ENCODE results near the gene INSR.

INSR gene

DNA sequence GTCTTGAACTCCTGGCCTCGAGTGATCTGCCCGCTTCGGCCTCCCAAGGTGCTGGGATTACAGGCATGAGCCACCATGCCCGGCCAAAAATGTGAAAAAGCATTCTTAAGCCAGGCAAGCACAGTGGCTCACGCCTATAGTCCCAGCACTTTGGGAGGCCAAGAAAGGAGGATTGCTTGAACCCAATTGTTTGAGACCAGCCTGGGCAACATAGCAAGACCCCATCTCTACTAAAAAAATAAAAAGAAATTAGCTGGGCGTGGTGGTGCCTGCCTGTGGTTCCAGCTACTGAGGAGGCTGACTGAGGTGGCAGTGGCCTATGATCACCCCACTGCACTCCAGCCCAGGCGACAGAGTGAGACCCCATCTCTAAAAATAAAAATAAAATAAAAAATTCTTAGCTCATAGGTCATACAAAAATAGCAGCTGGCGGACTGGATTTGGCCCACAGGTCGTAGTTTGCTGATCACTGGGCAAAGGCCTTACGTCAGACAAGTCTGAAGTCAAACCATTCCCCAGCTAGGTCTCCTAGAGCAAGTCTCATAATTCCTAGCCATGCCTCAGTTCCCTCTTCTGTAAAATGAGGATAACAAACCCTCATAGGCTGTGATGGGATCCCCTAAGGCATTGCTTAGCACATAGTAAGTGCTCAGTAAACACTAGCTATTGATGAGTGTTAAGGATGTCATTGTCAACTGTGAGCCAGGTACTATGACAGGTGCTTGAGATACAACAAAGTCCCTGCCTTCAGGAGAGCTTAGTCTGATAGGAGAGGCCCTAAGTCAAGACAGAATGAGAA, 36.0 kb downstream of the INSR start:
- TF ChIP-seq, protein P1, sequence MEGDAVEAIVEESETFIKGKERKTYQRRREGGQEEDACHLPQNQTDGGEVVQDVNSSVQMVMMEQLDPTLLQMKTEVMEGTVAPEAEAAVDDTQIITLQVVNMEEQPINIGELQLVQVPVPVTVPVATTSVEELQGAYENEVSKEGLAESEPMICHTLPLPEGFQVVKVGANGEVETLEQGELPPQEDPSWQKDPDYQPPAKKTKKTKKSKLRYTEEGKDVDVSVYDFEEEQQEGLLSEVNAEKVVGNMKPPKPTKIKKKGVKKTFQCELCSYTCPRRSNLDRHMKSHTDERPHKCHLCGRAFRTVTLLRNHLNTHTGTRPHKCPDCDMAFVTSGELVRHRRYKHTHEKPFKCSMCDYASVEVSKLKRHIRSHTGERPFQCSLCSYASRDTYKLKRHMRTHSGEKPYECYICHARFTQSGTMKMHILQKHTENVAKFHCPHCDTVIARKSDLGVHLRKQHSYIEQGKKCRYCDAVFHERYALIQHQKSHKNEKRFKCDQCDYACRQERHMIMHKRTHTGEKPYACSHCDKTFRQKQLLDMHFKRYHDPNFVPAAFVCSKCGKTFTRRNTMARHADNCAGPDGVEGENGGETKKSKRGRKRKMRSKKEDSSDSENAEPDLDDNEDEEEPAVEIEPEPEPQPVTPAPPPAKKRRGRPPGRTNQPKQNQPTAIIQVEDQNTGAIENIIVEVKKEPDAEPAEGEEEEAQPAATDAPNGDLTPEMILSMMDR (IDR thresholded peaks at IDR 0.05; ENCODE audit: insufficient read depth, low read length, missing control alignments): no peak
- no peak overlapping the region for H3K4me3 ChIP-seq (ENCODE audit: low read depth, low read length)
- ChIA-PET CTCF (no interaction called here), POLR2A (no interaction called here)
- no peak for DNase-seq (ENCODE audit: low read depth, low spot score)

DNA sequence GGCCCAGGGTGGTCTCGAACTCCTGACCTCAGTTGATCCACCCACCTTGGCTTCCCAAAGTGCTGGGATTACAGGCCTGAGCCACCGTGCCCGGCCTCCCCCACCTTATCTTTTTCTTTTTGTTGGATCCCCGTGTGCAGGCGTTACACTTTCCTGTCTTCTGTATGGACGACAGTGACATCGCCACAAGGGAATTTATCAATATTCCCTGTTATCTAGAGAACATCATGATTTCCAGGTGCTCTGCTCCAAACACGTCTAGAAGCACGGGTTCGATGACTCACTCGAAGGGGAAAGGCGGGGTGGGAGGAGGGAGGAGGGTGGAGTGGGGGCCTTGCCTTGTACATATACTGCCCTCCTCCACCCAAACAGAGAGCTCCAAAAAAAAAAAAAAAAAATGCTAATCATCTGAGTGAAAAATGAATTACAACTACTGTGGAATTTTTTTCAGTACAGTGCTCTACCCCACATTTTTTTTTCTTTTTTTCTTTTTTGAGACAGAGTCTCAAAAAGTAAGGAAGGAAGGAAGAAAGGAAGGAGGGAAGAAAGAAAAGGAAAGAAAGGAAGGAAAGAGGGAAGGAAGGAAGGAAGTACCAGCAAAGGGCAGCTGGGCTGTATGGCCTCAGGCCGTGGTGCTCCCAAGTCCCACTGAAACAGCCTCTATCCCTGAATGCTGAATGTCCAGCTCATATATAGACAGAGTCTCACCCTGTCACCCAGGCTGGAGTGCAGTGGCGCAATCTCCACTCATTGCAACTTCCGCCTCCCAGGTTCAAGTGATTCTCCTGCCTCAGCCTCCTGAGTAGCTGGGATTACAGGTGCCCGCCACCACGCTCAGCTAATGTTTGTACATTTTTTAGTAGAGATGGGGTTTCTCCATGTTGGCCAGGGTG, 36.8 kb downstream of the INSR start:
- H3K4me3 ChIP-seq (ENCODE audit: low read depth, low read length): no peak overlapping the region
- POLR2A ChIA-PET: no interaction called here
- CTCF ChIA-PET: interaction anchor here (1.0 kb wide), 1 partner anchor 10 kb away, joined by 3 read pairs; no protein-coding TSS in a partner anchor
- DNase-seq (ENCODE audit: low read depth, low spot score): no peak
- TF ChIP-seq, protein P1 (IDR thresholded peaks at IDR 0.05; ENCODE audit: insufficient read depth, low read length, missing control alignments): no peak

- no peak overlapping the region for H3K4me3 ChIP-seq (ENCODE audit: low read depth, low read length)
- ChIA-PET POLR2A (no interaction called here), CTCF (no interaction called here)
- no peak for DNase-seq (ENCODE audit: low read depth, low spot score)
- TF ChIP-seq, protein P1 (IDR thresholded peaks at IDR 0.05; ENCODE audit: insufficient read depth, low read length, missing control alignments): no peak
Measured at GRCh38 chr19:7255631-7256030, 38.6 kb downstream of the INSR start.

- ChIA-PET CTCF (no interaction called here), POLR2A (no interaction called here)
- no peak overlapping the region for H3K4me3 ChIP-seq (ENCODE audit: low read depth, low read length)
- no peak for DNase-seq (ENCODE audit: low read depth, low spot score)
- TF ChIP-seq, protein P1 (IDR thresholded peaks at IDR 0.05; ENCODE audit: insufficient read depth, low read length, missing control alignments): no peak
Measured at GRCh38 chr19:7255119-7255518, 39.1 kb downstream of the INSR start.

GRCh38 chr19:7254590-7254989, 39.6 kb downstream of the INSR start:
- POLR2A ChIA-PET: no interaction called here
- CTCF ChIA-PET: no interaction called here
- TF ChIP-seq, protein P1 (IDR thresholded peaks at IDR 0.05; ENCODE audit: insufficient read depth, low read length, missing control alignments): no peak
- H3K4me3 ChIP-seq (ENCODE audit: low read depth, low read length): no peak overlapping the region
- DNase-seq (ENCODE audit: low read depth, low spot score): no peak

DNA sequence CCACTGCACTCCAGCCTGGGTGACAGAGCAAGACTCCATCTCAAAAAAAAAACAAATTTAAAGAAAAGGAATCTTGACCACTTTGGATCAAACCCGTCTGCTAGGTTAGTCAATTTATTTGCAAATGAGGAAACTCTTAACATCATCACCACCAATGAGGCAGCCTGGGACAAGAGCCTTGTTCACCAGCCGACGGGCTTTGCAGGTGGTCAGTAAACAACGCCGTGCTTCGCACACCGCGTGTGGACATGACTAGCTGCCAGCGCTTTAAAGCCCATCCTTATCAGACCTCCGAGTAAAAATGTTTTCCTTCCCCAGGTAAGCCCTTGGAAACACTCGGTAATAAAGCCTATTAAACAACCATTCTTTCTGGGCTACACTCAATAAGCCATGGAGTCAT, 41.9 kb downstream of the INSR start:
- ChIA-PET CTCF (no interaction called here), POLR2A (no interaction called here)
- no peak for DNase-seq (ENCODE audit: low read depth, low spot score)
- TF ChIP-seq, protein P1 (IDR thresholded peaks at IDR 0.05; ENCODE audit: insufficient read depth, low read length, missing control alignments): no peak
- no peak overlapping the region for H3K4me3 ChIP-seq (ENCODE audit: low read depth, low read length)

All from AG04449 (cell line).